ENCODE measurements around the gene RARB.

RARB gene

DNA sequence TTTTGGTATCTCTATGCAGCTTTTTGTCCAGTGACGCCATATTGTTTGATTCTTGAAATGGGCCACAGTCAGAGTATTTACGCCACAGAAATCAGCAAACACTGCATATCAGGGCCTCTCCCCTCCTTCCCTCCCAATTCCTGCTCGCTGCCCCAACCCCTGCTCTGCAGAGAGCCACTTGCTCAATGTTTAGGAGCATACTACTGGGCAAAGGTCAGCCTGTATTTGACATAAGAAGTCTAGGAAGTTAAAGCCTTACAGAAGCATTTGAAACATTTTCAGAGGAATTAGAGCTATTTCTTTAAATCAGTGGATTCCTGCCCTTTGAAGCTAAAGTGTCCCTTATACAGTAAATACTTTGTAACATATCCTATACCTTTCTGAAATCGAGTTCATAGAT is 17.4 kb upstream of the RARB start:
- TF ChIP-seq ZFX (IDR thresholded peaks at IDR 0.05), result no peak
- TF ChIP-seq, protein P1, sequence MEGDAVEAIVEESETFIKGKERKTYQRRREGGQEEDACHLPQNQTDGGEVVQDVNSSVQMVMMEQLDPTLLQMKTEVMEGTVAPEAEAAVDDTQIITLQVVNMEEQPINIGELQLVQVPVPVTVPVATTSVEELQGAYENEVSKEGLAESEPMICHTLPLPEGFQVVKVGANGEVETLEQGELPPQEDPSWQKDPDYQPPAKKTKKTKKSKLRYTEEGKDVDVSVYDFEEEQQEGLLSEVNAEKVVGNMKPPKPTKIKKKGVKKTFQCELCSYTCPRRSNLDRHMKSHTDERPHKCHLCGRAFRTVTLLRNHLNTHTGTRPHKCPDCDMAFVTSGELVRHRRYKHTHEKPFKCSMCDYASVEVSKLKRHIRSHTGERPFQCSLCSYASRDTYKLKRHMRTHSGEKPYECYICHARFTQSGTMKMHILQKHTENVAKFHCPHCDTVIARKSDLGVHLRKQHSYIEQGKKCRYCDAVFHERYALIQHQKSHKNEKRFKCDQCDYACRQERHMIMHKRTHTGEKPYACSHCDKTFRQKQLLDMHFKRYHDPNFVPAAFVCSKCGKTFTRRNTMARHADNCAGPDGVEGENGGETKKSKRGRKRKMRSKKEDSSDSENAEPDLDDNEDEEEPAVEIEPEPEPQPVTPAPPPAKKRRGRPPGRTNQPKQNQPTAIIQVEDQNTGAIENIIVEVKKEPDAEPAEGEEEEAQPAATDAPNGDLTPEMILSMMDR (conservative IDR thresholded peaks at IDR 0.05), result no peak
- H3K27ac ChIP-seq, result no peak overlapping the region

DNA sequence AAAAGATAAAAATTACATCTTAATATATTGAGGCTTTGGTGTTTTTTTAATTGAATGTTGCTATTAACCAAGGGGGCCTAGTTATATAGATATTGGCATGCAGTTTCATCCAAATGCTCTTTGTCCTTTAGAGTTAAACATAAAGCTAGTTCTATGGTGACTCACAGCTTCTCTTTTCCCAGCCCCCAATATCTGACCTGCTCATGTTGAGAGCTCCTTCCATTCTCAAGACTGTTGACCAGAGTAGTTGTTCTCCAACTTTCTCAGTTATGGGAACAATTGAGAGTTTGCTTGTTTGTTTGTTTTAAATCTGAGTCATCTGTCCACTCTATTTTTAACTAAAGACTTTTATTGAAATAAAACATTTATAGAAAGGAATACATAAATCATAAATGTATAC is 15.8 kb upstream of the RARB start:
- TF ChIP-seq, protein P1 (conservative IDR thresholded peaks at IDR 0.05), result no peak
- no peak for TF ChIP-seq ZFX (IDR thresholded peaks at IDR 0.05)
- no peak overlapping the region for H3K27ac ChIP-seq

DNA sequence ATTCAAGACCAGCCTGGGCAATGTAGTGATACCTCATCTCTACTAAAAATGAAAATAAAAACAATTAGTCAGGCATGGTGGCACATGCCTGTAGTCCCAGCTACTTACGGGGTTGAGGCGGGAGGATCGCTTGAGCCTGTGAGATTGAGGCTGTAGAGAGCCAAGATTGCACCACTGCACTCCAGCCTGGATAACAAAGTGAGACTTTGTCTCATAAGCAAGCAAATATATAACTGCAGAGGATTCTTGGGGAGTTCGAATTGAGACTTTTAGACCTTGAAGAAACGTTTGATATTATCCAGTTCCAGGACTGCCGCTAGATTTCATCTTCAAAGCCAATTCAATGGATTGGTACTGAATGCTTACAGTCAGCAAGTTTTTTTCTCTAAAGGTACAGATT is 11.9 kb upstream of the RARB start:
- H3K27ac ChIP-seq, result no peak overlapping the region
- TF ChIP-seq ZFX (IDR thresholded peaks at IDR 0.05), result no peak
- TF ChIP-seq, protein P1 (conservative IDR thresholded peaks at IDR 0.05), result no peak

DNA sequence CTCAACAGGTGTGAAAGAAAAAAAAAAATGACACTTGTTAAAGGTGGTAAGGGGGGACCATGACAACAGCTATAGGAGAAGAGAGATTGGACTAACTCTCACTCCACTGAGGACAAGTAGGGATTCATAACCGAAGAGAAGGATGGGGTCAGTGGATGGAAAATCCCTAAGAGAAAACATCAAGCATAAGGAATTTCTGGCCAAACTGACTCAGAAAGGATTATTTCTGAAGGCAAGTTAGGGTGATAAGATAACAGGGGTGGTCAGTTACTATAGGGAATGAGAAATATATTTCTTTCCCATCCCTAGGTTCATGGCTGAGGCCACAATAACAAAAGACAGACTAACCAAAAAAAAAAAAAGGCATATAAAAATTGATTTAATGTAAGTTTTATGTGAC is 9.5 kb upstream of the RARB start:
- no peak overlapping the region for H3K27ac ChIP-seq
- TF ChIP-seq, protein P1 (conservative IDR thresholded peaks at IDR 0.05), result no peak
- no peak for TF ChIP-seq ZFX (IDR thresholded peaks at IDR 0.05)

DNA sequence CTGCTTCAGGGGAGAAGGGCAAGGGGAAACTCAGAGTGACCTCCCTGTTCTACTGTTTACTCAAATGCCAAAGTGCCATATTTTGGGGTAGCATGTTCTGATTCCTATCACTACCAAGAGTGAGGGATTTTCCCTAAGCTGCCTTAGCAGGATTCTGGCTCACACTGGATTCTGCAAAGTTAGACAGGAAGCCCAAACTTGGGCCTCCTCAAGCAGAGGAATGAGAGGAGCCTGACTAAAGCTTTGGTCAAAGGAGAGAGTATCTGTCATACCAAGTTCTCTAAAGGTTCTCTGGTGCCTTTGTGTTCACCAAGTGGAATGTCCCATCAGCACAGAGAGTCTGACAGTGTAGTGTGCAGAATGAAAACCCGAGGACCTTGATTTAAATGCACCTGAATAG is 8.8 kb upstream of the RARB start:
- no peak for TF ChIP-seq ZFX (IDR thresholded peaks at IDR 0.05)
- TF ChIP-seq, protein P1 (conservative IDR thresholded peaks at IDR 0.05), result no peak
- no peak overlapping the region for H3K27ac ChIP-seq

DNA sequence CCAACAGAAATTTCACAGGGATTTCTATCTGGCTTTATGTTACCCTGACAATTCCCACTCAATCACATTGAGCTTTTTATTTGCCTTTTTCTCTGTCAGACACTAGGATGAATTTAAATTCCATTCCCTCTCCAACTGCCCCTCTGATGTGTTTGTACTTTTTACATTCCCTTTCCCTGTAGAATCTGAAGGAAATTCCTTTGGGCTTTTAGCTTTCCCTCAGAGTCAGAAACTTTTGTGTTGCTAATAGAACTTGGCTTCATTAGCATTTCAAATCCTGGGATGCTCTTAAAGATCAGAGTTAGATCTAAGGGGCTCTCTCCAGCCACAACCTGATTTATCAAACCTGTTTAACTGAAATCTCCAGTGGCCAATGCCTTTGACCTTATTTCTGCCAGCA is 7.9 kb upstream of the RARB start:
- H3K27ac ChIP-seq, result no peak overlapping the region
- no peak for TF ChIP-seq ZFX (IDR thresholded peaks at IDR 0.05)
- TF ChIP-seq, protein P1 (conservative IDR thresholded peaks at IDR 0.05), result no peak

DNA sequence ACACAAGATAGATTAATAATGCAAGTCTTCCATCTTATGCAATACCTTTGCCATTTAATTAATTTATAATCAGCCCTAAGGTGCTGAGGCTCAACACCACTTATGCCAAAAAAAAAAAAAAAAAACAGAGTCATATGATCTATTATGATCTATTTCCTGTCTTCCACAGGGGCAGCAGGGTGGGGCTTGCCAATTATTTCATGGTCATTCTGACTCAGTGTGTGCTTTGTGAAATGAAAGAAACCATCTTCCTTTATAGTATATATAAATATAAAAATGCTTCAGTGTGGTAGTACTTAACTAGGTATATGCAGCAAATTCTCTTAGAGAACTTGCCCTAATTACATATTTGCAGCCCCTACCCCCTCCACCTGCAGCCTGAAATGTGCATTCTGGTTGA is 7.2 kb upstream of the RARB start:
- TF ChIP-seq, protein P1 (conservative IDR thresholded peaks at IDR 0.05), result no peak
- no peak overlapping the region for H3K27ac ChIP-seq
